ENCODE results near the gene CSDE1. TPM values are rescaled to one million over a fixed set of nuclear protein-coding genes. Genes with fewer than 3 reads are reported as not detected.

CSDE1 gene
- total RNA-seq, 1 experiment from 2014 or later, result 196 TPM

- DNase-seq (ENCODE audit: low spot score), result no peak
Observed at GRCh38 chr1:114666954-114667353, 90.8 kb downstream of the CSDE1 start.

Small RNA genes lying within 50 kb of the gene (small RNA-seq; reads per million reads assigned to genes)
- gene RN7SL432P, result not detected
- not detected for gene RNY1P13

Other genes with a start within 250 kb of the CSDE1 start
- 32.9 and 33.3 TPM in 2 replicates for gene TRIM33, start 246.8 kb downstream of the CSDE1 start, total RNA-seq (2014; rRNA removed; shearing (Covaris generic))
- 18.6 and 19.4 TPM in 2 replicates for gene BCAS2, start 176.4 kb downstream of the CSDE1 start, total RNA-seq (2014; rRNA removed; shearing (Covaris generic))
- gene DENND2C, start 87.9 kb downstream of the CSDE1 start, total RNA-seq (2014; rRNA removed; shearing (Covaris generic)), result not detected in 2 replicates
- not detected in 2 replicates for gene AMPD1, start 62.4 kb downstream of the CSDE1 start, total RNA-seq (2014; rRNA removed; shearing (Covaris generic))
- 20.9 and 22.6 TPM in 2 replicates for gene NRAS, start 41.2 kb downstream of the CSDE1 start, total RNA-seq (2014; rRNA removed; shearing (Covaris generic))
- 77.9 and 106 TPM in 2 replicates for gene SIKE1, start 22.7 kb upstream of the CSDE1 start, total RNA-seq (2014; rRNA removed; shearing (Covaris generic))
- gene SYCP1, start 96.9 kb upstream of the CSDE1 start, total RNA-seq (2014; rRNA removed; shearing (Covaris generic)), result not detected in 2 replicates